GM13977 (cell line): ENCODE data around the gene ERVW-1.

Experiments used
- DNase-seq: peaks from one replicate; pipeline ENCODE4 v3.0.0; 2012; ENCODE audit warnings: low spot score
- CTCF ChIP-seq: IDR thresholded peaks from 2 replicates; pipeline ENCODE4 v1.5.1; 2012; ENCODE audit warnings: mild to moderate bottlenecking, control low read depth; ENCODE audit not compliant: insufficient read depth; ENCODE audit errors: extremely low read depth, missing control alignments
- in situ Hi-C: fragments of 300-500 bp; cut with MboI; formaldehyde crosslinking; loops from one replicate; pipeline ENCODE4 v1.12.0; 2022; ENCODE audit warnings: low sequenced_read_pairs, low pct_unique_long_range_greater_than_20kb, mixed read lengths, inconsistent platforms; ENCODE audit not compliant: unreplicated experiment

Gene ERVW-1

GRCh38 chr7:92504563-92504962 lies 26.8 kb upstream of the ERVW-1 start:
- no peak for TF ChIP-seq CTCF
- no peak for DNase-seq
- in situ Hi-C loops: no loop called here

GRCh38 chr7:92503767-92504166 lies 26.0 kb upstream of the ERVW-1 start:
- DNase-seq: no peak
- no peak for TF ChIP-seq CTCF
- in situ Hi-C loops: no loop called here

GRCh38 chr7:92498557-92498956 lies 20.8 kb upstream of the ERVW-1 start:
- in situ Hi-C loops: no loop called here
- no peak for DNase-seq
- no peak for TF ChIP-seq CTCF

- no peak for DNase-seq
- in situ Hi-C loops: no loop called here
- TF ChIP-seq CTCF: no peak
Measured at GRCh38 chr7:92496876-92497275, 19.1 kb upstream of the ERVW-1 start.

DNA sequence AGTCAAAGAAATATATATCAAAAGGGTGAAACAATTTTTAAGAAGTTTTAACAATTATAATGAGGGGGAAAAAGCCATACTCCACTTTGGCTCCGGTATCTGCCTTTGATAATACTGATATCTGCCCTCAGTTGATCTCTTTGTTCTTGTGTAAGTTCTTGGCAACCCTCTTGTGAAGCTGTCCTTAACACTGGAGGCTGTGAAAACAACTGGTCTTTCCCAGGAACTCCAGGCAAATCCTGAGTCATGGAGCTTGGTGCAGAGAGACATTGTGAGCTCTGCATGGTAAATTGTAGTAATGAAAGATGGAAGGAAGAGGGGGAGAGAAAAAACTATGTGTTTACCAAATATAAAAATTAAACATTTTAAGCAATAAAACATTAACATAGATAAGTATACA lies 11.9 kb upstream of the ERVW-1 start:
- TF ChIP-seq CTCF: no peak
- in situ Hi-C loops: no loop called here

GRCh38 chr7:92487804-92488203 lies 10.1 kb upstream of the ERVW-1 start:
- in situ Hi-C loops: no loop called here
- DNase-seq: no peak
- no peak for TF ChIP-seq CTCF

More for the DNA sequence above, 11.9 kb upstream of the ERVW-1 start:
- no peak for DNase-seq

DNA sequence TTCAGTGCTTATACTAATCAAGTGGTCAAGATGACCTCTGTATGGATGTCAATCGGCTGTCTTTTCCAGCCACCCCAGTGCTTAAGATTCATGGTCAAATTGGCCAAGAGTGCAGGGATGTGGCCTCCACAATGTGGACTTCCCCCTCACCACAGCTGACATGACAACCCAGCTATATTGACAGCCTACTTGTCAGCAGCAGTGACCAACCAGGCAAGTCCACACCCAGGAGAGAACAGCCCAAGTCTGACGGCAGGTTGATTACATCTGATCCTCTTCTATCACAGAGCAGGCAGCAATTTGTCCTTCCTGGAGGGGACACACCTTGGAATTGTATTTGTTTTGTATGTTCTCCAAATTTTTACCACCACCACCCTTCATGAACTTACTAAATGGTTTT lies 8.2 kb upstream of the ERVW-1 start:
- no peak for TF ChIP-seq CTCF
- no peak for DNase-seq
- in situ Hi-C loops: no loop called here
